ENCODE data around the gene E2F2.

DNA sequence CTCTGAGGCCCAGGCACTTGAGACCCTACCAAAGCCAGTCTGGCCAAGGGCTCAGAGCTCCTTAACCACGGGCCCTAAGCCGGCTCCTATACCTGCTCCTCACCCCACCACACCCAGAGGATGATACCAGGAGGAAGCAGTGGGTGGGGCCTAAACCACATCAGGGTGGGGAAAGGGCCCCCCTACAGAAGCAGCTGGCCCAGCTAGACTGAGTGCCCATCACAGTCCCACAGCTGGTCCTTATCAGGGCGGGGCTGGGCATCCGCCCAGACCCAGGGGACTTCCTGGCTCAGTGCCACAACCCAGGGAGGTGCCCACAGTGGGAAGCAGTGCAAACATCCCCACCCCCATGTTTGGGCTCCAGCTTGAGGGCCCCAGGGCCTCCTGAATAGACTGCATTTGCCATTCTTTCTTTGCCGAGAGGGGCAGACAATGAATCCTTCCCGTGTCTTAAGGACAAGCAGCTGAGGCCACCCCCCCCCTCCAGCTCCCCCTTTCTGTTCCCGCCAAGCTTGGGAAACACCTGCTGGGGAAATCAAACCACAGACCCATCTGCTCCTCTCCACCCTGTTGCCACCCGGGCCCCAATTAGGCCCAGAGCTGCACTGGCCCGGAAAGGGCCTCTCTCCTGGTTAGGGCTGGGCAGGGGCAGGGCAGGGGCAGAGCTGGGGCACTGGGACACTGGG is 6.2 kb downstream of the E2F2 start:
- TF ChIP-seq, protein P1, sequence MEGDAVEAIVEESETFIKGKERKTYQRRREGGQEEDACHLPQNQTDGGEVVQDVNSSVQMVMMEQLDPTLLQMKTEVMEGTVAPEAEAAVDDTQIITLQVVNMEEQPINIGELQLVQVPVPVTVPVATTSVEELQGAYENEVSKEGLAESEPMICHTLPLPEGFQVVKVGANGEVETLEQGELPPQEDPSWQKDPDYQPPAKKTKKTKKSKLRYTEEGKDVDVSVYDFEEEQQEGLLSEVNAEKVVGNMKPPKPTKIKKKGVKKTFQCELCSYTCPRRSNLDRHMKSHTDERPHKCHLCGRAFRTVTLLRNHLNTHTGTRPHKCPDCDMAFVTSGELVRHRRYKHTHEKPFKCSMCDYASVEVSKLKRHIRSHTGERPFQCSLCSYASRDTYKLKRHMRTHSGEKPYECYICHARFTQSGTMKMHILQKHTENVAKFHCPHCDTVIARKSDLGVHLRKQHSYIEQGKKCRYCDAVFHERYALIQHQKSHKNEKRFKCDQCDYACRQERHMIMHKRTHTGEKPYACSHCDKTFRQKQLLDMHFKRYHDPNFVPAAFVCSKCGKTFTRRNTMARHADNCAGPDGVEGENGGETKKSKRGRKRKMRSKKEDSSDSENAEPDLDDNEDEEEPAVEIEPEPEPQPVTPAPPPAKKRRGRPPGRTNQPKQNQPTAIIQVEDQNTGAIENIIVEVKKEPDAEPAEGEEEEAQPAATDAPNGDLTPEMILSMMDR (conservative IDR thresholded peaks at IDR 0.05; ENCODE audit: low read length): no peak
- TF ChIP-seq EZH2phosphoT487 (IDR thresholded peaks at IDR 0.05; ENCODE audit: borderline replicate concordance): no peak
